Measurements from ENCODE around the gene GALNT10. TPM values are rescaled to one million over a fixed set of nuclear protein-coding genes. Genes with fewer than 3 reads are reported as not detected.

GALNT10 gene
- total RNA-seq, 1 experiment from 2014 or later: 68.2 TPM

DNA sequence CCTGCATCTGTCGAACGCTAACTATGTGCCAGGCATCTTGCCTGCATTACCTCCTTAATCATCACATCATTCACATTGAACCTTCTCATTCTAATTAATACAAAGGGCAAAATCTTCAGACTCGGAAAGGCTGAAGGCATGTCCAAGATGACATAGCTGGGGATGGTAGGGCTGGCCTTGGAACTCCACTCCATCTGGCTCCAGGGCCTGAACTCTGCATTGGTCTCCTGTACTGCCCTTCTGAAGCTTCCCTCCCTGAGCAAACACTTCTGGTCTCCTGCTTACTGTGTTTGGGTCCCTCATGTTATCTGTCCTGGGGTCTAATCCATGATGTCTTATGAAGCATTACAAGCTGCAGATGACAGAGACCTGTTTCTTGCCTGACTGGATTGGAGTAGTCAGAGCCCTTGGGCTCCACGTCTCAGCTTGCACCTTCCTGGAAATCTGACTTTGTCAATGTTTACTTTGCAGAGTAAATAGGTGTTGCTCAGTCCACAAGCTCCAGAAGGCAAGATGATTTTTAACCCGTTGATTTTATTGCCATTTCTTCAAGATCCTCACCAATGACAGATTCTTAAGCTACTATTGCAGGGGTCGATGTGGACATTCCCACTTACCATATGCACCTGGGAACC lies 106.1 kb downstream of the GALNT10 start:
- Mint-ChIP-seq H3K9me3 (ENCODE audit: low read depth, unreplicated experiment) (no peaks in the 10 kb centered on the region), H3K4me1 (ENCODE audit: low read depth, unreplicated experiment) (peaks cover 61% of the 10 kb centered on the region), H3K36me3 (ENCODE audit: insufficient read depth, unreplicated experiment) (peaks cover 7% of the 10 kb centered on the region), H3K27ac (ENCODE audit: unreplicated experiment) (peak overlapping the region; percentile 5), H3K4me3 (ENCODE audit: low read depth, unreplicated experiment) (peak overlapping the region; percentile 31), H3K27me3 (ENCODE audit: unreplicated experiment) (no peaks in the 10 kb centered on the region)
- BruUV-seq (replicated peaks): no TSS peak
- DNase-seq: peak; percentile 48
- CTCF ChIA-PET: interaction anchor here (0.8 to 3.3 kb wide), 6 partner anchors 10 to 225 kb away, joined by 3 to 20 read pairs (median 8); partner anchors contain the start of gene GALNT10
- TF ChIP-seq, protein P1, sequence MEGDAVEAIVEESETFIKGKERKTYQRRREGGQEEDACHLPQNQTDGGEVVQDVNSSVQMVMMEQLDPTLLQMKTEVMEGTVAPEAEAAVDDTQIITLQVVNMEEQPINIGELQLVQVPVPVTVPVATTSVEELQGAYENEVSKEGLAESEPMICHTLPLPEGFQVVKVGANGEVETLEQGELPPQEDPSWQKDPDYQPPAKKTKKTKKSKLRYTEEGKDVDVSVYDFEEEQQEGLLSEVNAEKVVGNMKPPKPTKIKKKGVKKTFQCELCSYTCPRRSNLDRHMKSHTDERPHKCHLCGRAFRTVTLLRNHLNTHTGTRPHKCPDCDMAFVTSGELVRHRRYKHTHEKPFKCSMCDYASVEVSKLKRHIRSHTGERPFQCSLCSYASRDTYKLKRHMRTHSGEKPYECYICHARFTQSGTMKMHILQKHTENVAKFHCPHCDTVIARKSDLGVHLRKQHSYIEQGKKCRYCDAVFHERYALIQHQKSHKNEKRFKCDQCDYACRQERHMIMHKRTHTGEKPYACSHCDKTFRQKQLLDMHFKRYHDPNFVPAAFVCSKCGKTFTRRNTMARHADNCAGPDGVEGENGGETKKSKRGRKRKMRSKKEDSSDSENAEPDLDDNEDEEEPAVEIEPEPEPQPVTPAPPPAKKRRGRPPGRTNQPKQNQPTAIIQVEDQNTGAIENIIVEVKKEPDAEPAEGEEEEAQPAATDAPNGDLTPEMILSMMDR (IDR thresholded peaks at IDR 0.05; ENCODE audit: unreplicated experiment): no peak
- intact Hi-C loops (cut with micrococcal nuclease; ENCODE audit: unreplicated experiment): loop anchor here (1.0 kb wide), 1 partner anchor 8 kb away; no protein-coding TSS in a partner anchor

DNA sequence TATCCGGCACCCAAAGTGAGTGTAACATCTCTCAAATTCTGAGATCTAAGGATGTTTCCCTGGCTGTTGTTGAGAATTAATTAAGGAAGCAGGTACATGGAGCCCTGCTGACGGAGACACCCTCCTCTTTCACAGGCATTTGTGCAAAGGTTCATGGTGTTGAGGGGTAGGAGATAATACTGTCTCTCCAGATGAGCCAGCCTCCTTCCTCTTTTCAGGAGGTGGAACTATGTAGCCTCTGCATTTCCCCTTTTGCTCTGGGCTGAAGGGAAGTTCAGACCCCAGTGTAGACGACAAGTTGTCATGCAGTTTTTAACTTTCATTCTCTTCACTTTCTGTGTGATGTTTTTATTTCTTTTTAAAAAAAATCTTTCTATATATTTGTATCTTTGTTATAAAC lies 107.5 kb downstream of the GALNT10 start:
- TF ChIP-seq, protein P1 (IDR thresholded peaks at IDR 0.05; ENCODE audit: unreplicated experiment): no peak
- no peaks in the 10 kb centered on the region for H3K9me3 Mint-ChIP-seq (ENCODE audit: low read depth, unreplicated experiment)
- peaks cover 7% of the 10 kb centered on the region for H3K36me3 Mint-ChIP-seq (ENCODE audit: insufficient read depth, unreplicated experiment)
- DNase-seq: no peak
- H3K27ac Mint-ChIP-seq (ENCODE audit: unreplicated experiment): no peak overlapping the region
- H3K4me1 Mint-ChIP-seq (ENCODE audit: low read depth, unreplicated experiment): peaks cover 57% of the 10 kb centered on the region
- no peaks in the 10 kb centered on the region for H3K27me3 Mint-ChIP-seq (ENCODE audit: unreplicated experiment)
- intact Hi-C loops (cut with micrococcal nuclease; ENCODE audit: unreplicated experiment): no loop called here
- CTCF ChIA-PET: no interaction called here
- H3K4me3 Mint-ChIP-seq (ENCODE audit: low read depth, unreplicated experiment): no peak overlapping the region
- BruUV-seq (replicated peaks): no TSS peak

DNA sequence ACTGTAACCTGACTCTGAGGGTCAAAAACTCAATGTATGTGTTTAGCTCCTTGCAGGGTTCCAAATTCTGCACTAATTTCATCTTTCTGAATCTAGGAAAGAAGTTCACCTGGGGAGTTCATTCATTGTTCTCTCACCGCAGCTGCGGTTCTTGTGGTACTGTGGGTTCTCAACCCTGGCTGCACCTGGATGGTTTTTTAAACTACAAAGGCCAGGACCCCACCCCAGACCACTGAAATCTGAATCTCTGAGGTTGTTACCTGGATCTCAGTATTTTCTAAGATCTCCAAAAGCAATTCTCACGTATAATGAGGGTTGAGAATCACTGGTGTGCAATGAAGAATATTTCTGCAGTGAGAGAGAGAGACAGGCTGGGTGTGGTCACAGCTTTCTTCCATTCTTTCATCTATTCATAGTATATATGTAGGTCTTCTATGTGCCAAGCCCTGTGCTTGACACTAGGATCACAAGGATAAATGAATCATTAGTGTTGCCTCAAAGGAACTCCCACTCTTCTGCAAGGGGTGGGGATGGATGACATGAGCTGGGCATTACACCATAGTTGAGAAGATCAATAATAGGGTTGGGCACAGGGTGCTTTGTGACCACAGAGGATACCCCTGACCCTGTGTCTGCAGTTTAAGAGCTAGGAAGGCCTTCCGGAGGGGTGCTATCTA lies 109.8 kb downstream of the GALNT10 start:
- Mint-ChIP-seq H3K27me3 (ENCODE audit: unreplicated experiment) (no peaks in the 10 kb centered on the region), H3K4me1 (ENCODE audit: low read depth, unreplicated experiment) (peaks cover 34% of the 10 kb centered on the region), H3K9me3 (ENCODE audit: low read depth, unreplicated experiment) (peaks cover 2% of the 10 kb centered on the region), H3K27ac (ENCODE audit: unreplicated experiment) (peak overlapping the region; percentile 49), H3K36me3 (ENCODE audit: insufficient read depth, unreplicated experiment) (peaks cover 7% of the 10 kb centered on the region), H3K4me3 (ENCODE audit: low read depth, unreplicated experiment) (no peak overlapping the region)
- CTCF ChIA-PET: interaction anchor here (0.6 to 1.6 kb wide), 5 partner anchors 10 to 1213 kb away, joined by 4 to 8 read pairs (median 5); no protein-coding TSS in a partner anchor
- intact Hi-C loops (cut with micrococcal nuclease; ENCODE audit: unreplicated experiment): no loop called here
- peak; percentile 67 for DNase-seq
- TF ChIP-seq, protein P1 (IDR thresholded peaks at IDR 0.05; ENCODE audit: unreplicated experiment): no peak
- BruUV-seq (replicated peaks): no TSS peak

DNA sequence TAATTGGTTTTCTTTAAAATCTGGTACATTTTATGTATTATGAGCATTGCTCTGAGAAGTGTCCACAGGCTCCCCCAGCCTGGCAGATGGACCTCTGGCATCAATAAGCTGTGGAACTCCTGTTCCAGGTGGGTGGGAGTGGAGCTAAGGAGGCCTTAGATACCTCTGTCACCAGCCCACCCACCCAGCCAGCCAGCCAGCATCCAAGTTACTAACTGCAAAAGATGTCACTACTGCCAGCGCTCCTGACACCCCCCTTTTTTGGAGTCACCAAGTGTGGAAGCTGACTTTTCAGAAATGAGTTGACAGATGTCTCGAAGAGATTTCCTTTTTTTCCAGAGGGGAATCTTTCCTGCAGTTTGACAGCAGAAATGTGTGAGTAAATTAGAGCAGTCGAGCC lies 111.2 kb downstream of the GALNT10 start:
- TF ChIP-seq, protein P1 (IDR thresholded peaks at IDR 0.05; ENCODE audit: unreplicated experiment): no peak
- H3K27ac Mint-ChIP-seq (ENCODE audit: unreplicated experiment): no peak overlapping the region
- no peaks in the 10 kb centered on the region for H3K27me3 Mint-ChIP-seq (ENCODE audit: unreplicated experiment)
- no peak for DNase-seq
- intact Hi-C loops (cut with micrococcal nuclease; ENCODE audit: unreplicated experiment): no loop called here
- peaks cover 3% of the 10 kb centered on the region for H3K9me3 Mint-ChIP-seq (ENCODE audit: low read depth, unreplicated experiment)
- H3K4me1 Mint-ChIP-seq (ENCODE audit: low read depth, unreplicated experiment): peaks cover 20% of the 10 kb centered on the region
- BruUV-seq (replicated peaks): no TSS peak
- peaks cover 6% of the 10 kb centered on the region for H3K36me3 Mint-ChIP-seq (ENCODE audit: insufficient read depth, unreplicated experiment)
- H3K4me3 Mint-ChIP-seq (ENCODE audit: low read depth, unreplicated experiment): no peak overlapping the region
- CTCF ChIA-PET: interaction anchor here (1.8 kb wide), 1 partner anchor 11 kb away, joined by 4 read pairs; no protein-coding TSS in a partner anchor
